ENCODE results near the gene TMED10. TPM values are rescaled to one million over a fixed set of nuclear protein-coding genes. Genes with fewer than 3 reads are reported as not detected.
"Not testable (repeated sequence)": the region's sequence is repeated elsewhere in the genome, so short reads cannot be mapped to it uniquely, and the experiment has no call there.

The TMED10 gene
- total RNA-seq, 1 donor from 2014 or later = 286 TPM

DNA sequence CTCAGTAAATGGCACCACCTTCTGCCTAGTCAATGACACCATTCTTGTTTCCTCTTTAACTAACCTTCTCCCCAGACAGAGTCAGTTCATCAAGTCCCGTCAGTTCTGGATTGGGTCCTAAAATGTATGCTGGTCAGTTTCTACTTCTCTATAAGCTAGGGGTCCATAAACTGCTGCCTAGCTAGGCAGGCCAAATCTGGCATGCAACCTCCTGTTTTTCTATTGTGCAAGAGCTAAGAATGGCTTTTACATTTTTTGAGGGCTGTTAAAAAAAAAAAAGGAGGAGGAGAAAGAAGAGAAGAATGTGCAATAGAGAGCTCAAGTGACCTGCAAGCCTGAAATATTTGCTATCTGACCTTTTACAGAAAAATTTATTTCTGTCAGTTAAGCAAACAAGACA, 6.4 kb upstream of the TMED10 start:
- Histone ChIP-seq H3K27ac (peak overlapping the region; percentile 77), H3K27me3 (ENCODE audit: low read depth) (no peaks in the 10 kb centered on the region), H3K36me3 (no peaks in the 10 kb centered on the region), H3K9me3 (no peaks in the 10 kb centered on the region), H3K4me1 (peaks cover 45% of the 10 kb centered on the region), H3K4me3 (no peak overlapping the region)
- ATAC-seq (peak; percentile 82 to 90), DNase-seq (no peak)
- TF ChIP-seq, protein P1, sequence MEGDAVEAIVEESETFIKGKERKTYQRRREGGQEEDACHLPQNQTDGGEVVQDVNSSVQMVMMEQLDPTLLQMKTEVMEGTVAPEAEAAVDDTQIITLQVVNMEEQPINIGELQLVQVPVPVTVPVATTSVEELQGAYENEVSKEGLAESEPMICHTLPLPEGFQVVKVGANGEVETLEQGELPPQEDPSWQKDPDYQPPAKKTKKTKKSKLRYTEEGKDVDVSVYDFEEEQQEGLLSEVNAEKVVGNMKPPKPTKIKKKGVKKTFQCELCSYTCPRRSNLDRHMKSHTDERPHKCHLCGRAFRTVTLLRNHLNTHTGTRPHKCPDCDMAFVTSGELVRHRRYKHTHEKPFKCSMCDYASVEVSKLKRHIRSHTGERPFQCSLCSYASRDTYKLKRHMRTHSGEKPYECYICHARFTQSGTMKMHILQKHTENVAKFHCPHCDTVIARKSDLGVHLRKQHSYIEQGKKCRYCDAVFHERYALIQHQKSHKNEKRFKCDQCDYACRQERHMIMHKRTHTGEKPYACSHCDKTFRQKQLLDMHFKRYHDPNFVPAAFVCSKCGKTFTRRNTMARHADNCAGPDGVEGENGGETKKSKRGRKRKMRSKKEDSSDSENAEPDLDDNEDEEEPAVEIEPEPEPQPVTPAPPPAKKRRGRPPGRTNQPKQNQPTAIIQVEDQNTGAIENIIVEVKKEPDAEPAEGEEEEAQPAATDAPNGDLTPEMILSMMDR (IDR thresholded peaks at IDR 0.05) = no peak
- intact Hi-C loops (cut with DNase I) = no loop called here

DNA sequence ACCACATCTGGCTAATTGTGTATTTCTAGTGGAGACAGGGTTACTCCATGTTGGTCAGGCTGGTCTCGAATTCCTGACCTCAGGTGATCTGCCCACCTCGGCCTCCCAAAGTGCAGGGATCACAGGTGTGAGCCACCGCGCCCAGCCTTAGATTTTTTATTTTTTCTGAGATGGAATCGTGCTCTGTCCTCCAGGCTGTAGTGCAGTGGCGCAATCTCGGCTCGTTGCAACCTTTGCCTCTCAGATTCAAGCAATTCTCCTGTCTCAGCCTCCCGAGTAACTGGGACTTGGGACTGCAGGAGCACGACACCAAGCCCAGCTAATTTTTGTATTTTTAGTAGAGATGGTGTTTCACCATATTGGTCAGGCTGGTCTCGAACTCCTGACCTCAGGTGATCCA, 5.8 kb upstream of the TMED10 start:
- intact Hi-C loops (cut with DNase I) = not testable (repeated sequence)

DNA sequence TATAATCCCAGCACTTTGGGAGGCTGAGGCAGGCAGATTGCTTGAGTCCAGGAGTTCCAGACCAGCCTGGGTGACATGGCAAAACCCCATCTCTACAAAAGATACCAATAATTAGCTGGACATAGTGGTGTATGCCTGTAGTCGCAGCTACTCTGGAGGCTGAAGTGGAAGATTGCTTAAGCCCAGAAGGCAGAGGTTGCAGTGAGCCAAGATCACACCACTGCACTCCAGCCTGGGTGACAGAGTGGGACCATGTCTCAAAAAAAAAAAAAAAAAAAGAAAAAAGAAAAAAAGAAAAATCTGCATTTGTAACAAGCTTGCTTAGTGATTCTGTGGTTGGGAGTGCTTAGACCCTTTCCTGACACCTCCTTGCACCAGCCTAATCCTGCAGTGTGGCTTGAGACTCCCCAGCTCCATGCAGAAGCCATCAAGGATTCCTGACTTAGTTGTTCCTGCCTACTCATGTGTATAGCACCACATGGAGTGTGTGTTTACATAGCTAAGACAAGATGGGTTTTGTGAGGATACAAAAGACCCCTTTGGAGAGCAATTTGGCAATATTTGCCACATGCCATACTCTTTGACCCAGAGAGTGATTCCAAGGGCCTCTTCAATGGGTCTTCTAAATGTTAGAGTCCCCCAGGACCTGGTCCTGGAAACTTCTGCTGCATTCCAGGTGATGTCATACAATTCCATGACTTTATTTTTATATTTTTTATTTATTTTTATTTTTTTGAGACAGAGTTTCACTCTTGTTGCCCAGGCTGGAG, 5.1 kb upstream of the TMED10 start:
- no peaks in the 10 kb centered on the region for H3K27me3 ChIP-seq (ENCODE audit: low read depth)
- intact Hi-C loops (cut with DNase I) = no loop called here
- ATAC-seq (no peak), DNase-seq (no peak)
- no peaks in the 10 kb centered on the region for H3K9me3 ChIP-seq
- H3K27ac ChIP-seq = peak overlapping the region; percentile 77
- TF ChIP-seq, protein P1 (IDR thresholded peaks at IDR 0.05) = no peak
- H3K4me1 ChIP-seq = peaks cover 44% of the 10 kb centered on the region
- H3K36me3 ChIP-seq = no peaks in the 10 kb centered on the region
- H3K4me3 ChIP-seq = no peak overlapping the region

More for the DNA sequence above, 5.8 kb upstream of the TMED10 start:
- H3K27ac ChIP-seq = peak overlapping the region; percentile 77
- DNase-seq = peak; percentile 55
- not testable (repeated sequence) for H3K4me3 ChIP-seq; H3K27me3 ChIP-seq (ENCODE audit: low read depth); ATAC-seq; H3K9me3 ChIP-seq; H3K36me3 ChIP-seq
- peaks cover 44% of the 10 kb centered on the region for H3K4me1 ChIP-seq

DNA sequence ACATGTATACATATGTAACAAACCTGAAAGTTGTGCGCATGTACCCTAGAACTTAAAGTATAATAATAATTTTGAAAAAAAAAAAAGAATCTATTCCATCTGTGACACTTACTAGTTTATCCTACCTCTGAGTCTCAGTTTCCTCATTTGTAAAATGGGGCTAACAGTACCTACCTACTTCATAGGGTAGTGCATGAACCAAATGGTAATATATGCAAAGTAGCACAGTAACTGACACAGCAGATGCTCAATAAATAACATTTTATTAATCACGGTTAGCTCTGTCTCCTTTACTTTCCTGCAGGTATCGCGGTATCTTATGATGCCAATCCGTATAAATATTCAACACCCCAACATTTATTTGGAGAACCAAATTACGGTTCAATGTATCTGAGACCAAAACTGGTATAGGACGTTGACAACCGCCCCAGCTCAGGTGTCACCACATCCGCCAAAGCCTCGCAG, 703 bp downstream of the TMED10 start:
- Histone ChIP-seq H3K4me1 (peaks cover 26% of the 10 kb centered on the region), H3K4me3 (peak overlapping the region; percentile 75), H3K36me3 (peaks cover 4% of the 10 kb centered on the region), H3K27ac (peak overlapping the region; percentile 99), H3K27me3 (ENCODE audit: low read depth) (no peaks in the 10 kb centered on the region), H3K9me3 (no peaks in the 10 kb centered on the region)
- intact Hi-C loops (cut with DNase I) = no loop called here
- TF ChIP-seq, protein P1 (IDR thresholded peaks at IDR 0.05) = no peak
- ATAC-seq (no peak), DNase-seq (no peak)

DNA sequence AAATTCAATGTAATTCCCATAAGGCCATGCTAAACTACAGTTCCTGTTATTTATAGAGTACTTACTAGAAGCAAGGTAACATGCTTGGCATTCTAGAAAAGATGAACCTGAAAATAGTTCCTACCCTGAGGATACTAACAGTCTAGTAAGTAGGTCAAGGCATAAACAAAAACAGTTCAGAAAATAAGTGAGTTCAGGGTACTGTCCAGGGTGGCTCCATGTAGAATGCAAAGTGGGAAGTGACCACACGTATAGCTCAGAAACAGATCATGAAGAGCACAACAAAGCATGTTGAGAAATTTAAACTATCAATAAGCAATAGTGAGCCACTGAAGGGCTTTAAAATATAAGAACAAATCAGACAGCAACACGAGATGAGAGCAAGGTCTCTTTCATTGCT, 2.3 kb downstream of the TMED10 start:
- TF ChIP-seq, protein P1 (IDR thresholded peaks at IDR 0.05) = no peak
- H3K27me3 ChIP-seq (ENCODE audit: low read depth) = no peaks in the 10 kb centered on the region
- intact Hi-C loops (cut with DNase I) = no loop called here
- peak overlapping the region; percentile 75 for H3K4me3 ChIP-seq
- DNase-seq (no peak), ATAC-seq (no peak)
- no peaks in the 10 kb centered on the region for H3K9me3 ChIP-seq
- peaks cover 4% of the 10 kb centered on the region for H3K36me3 ChIP-seq
- no peak overlapping the region for H3K27ac ChIP-seq
- peaks cover 34% of the 10 kb centered on the region for H3K4me1 ChIP-seq

DNA sequence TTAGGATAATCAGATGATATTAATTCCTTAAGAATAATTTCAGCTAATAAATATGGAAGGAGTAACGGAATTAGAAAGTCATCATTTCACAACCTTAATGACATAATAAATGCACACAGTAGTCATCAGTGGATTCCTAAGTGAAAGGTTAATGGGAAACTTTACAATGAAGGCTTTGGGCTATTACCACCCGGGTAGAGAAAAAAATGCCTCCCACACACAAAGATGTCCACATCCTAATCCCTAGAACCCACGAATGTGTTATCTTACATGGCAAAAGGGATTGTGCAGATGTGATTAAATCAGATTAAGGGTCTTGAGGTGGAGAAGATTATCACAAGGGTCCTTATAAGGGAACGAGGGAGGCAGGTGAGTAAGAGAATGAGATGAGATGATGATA, 5.6 kb downstream of the TMED10 start:
- H3K4me1 ChIP-seq = peaks cover 65% of the 10 kb centered on the region
- no peak for ATAC-seq

More for the DNA sequence above, 5.6 kb downstream of the TMED10 start:
- peaks cover 4% of the 10 kb centered on the region for H3K36me3 ChIP-seq
- intact Hi-C loops (cut with DNase I) = no loop called here
- no peaks in the 10 kb centered on the region for H3K27me3 ChIP-seq (ENCODE audit: low read depth)
- no peak overlapping the region for H3K27ac ChIP-seq
- TF ChIP-seq, protein P1 (IDR thresholded peaks at IDR 0.05) = no peak
- H3K9me3 ChIP-seq = no peaks in the 10 kb centered on the region
- no peak overlapping the region for H3K4me3 ChIP-seq
- no peak for DNase-seq

Measured in lower lobe of right lung (tissue), 2 donors.